Duodenal mucosa (tissue), 2 donors: Measurements from ENCODE around the gene PIGK.

Experiments
- H3K27ac ChIP-seq: one replicate; pipeline ENCODE4 v1.7.0; 2013; ENCODE audit warnings: low read depth, low read length
- H3K27me3 ChIP-seq, 2 donors: one replicate each; pipeline ENCODE4 v1.7.0; 2013; ENCODE audit warnings: low read length in 2 of 2, control low read depth in 1 of 2; ENCODE audit not compliant: insufficient read depth in 2 of 2, control insufficient read depth in 1 of 2
- H3K36me3 ChIP-seq, 2 donors: one replicate each; pipeline ENCODE4 v1.7.0; 2013; ENCODE audit warnings: low read length in 2 of 2, control low read depth in 1 of 2; ENCODE audit not compliant: insufficient read depth in 2 of 2, control insufficient read depth in 1 of 2
- H3K4me1 ChIP-seq, 2 donors: one replicate each; pipeline ENCODE4 v1.7.0; 2013; ENCODE audit warnings: low read length in 2 of 2, control low read depth in 1 of 2; ENCODE audit not compliant: insufficient read depth in 2 of 2, control insufficient read depth in 1 of 2
- H3K4me3 ChIP-seq, 2 donors: one replicate each; pipeline ENCODE4 v1.7.0; 2013; ENCODE audit warnings: low read length in 2 of 2, low read depth in 1 of 2
- H3K9ac ChIP-seq, 2 donors: one replicate each; pipeline ENCODE4 v1.7.0; 2013; ENCODE audit warnings: low read length in 2 of 2, low read depth in 1 of 2
- H3K9me3 ChIP-seq, 2 donors: one replicate each; pipeline ENCODE4 v1.7.0; 2013; ENCODE audit warnings: low read length in 2 of 2, control low read depth in 1 of 2; ENCODE audit not compliant: control insufficient read depth in 1 of 2

PIGK gene

GRCh38 chr1:77081834-77082233 is 137.4 kb downstream of the PIGK start:
- Histone ChIP-seq H3K27ac (no peak overlapping the region), H3K27me3 (no peaks in the 10 kb centered on the region), H3K9me3 (no peaks in the 10 kb centered on the region), H3K9ac (no peak overlapping the region), H3K36me3 (no peaks in the 10 kb centered on the region), H3K4me1 (no peaks in the 10 kb centered on the region), H3K4me3 (no peak overlapping the region)

DNA sequence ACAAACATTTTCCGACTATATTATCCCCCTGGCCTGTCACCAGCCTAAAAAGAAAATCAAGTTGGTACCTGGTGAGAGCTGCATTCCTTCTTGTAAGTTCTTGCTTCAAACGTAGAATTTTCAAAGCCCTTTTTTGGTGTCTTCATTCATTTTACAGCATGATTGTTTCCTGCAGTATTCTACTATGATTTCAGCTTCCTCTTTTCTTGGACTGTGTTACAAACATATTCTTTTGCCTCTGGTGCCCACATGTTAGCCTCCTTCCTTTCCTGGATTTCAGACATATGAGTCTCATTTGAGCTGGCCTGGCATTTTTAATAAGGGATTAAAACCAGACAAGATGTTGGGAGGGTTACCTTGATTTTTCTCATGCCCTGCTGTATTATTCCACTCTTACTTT is 142.5 kb downstream of the PIGK start:
- no peaks in the 10 kb centered on the region for H3K36me3 ChIP-seq
- no peak overlapping the region for H3K9ac ChIP-seq
- no peaks in the 10 kb centered on the region for H3K9me3 ChIP-seq
- no peak overlapping the region for H3K27ac ChIP-seq
- H3K4me3 ChIP-seq = no peak overlapping the region
- H3K27me3 ChIP-seq = no peaks in the 10 kb centered on the region
- H3K4me1 ChIP-seq = no peaks in the 10 kb centered on the region

DNA sequence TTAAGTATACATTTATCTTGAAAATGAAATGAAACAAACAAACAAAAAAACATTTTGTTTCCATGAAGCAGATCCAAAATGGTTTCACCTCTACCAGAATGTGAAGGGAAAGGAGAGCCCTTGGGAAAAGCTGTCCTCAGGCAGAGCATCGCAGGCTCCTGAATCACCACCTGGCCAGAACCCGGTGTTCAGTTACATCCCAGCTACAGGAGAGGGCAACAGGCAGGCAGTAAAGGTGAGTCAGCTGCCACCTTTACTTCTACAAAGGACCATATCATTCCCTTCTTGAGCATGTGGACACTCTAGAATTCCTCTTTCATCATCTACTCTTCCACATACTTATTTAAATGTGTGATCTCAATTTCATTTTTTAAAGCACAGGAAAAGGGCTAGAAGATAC is 151.2 kb downstream of the PIGK start:
- Histone ChIP-seq H3K4me3 (no peak overlapping the region), H3K27ac (no peak overlapping the region), H3K9ac (no peak overlapping the region), H3K9me3 (no peaks in the 10 kb centered on the region), H3K27me3 (no peaks in the 10 kb centered on the region), H3K36me3 (no peaks in the 10 kb centered on the region), H3K4me1 (no peaks in the 10 kb centered on the region)

DNA sequence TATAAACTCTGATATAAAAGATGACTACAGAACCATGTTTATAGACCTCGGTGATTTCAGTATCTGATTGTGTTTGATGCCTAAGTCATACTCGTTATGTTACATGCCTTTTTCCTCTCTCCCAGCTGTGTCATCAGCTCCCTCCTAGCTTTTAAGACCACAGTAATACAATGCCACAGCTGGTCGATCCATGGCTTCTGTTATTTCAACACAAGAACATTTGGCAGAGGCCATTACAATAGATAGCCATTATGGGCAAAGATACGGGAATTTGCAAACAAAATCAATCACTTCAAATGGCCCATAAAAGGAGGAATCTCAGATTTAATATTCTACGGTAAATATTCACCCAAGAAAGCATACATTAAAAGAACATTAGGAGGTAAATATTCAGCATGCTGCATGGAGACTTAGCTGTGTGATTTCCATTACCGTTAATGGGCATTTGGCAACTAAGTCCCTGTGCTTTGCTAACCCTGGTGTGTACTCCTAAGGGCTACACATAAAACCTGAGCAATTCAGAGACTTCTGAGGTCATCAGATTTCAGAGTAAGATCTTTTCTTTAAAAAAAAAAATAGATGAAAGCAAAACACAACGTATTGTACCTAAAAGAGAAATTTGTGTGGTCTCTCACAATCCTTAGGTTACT is 153.4 kb downstream of the PIGK start:
- Histone ChIP-seq H3K36me3 (no peaks in the 10 kb centered on the region), H3K4me3 (no peak overlapping the region), H3K9ac (no peak overlapping the region), H3K4me1 (no peaks in the 10 kb centered on the region), H3K9me3 (no peaks in the 10 kb centered on the region), H3K27me3 (no peaks in the 10 kb centered on the region), H3K27ac (no peak overlapping the region)

DNA sequence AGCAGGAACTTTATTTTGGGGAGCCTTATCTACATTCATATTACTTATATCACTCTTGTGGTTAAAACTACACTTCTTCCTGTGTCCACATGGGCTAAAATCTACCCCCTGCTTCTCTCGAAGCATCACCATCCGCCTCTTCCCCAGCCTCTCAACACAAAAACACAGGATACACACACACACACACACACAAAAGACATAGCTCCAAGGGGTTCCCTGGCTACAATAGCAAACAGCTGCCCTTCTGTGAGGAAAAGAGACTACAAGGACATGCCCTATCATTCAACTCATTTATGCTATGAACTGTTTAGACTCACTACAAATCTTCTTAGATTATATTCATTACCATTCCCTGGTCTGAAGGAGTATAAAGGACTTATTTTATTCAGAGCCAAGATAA is 155.0 kb downstream of the PIGK start:
- Histone ChIP-seq H3K27me3 (no peaks in the 10 kb centered on the region), H3K4me3 (no peak overlapping the region), H3K9me3 (no peaks in the 10 kb centered on the region), H3K4me1 (no peaks in the 10 kb centered on the region), H3K9ac (no peak overlapping the region), H3K27ac (no peak overlapping the region), H3K36me3 (no peaks in the 10 kb centered on the region)

DNA sequence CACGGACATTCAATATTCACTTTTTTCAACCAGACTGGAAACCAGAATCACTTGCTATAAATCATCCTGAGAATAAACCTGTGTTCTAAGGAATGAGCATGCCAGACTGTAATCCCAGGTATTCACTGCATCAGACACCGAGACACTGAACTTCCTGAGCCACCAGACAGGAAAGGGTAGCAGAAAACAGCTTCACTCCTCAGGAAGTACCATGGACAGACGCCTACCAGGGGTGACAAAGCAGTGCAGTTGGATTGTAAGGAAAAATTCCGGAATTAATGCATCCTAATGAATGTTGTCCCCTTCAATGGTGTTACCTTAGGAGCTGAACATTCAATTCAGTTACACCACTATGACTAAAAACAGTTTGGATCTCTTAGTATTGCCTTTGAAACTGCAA is 156.1 kb downstream of the PIGK start:
- Histone ChIP-seq H3K36me3 (no peaks in the 10 kb centered on the region), H3K27ac (no peak overlapping the region), H3K27me3 (no peaks in the 10 kb centered on the region), H3K9ac (no peak overlapping the region), H3K4me1 (no peaks in the 10 kb centered on the region), H3K4me3 (no peak overlapping the region), H3K9me3 (no peaks in the 10 kb centered on the region)

- Histone ChIP-seq H3K4me3 (no peak overlapping the region), H3K4me1 (no peaks in the 10 kb centered on the region), H3K9ac (no peak overlapping the region), H3K27me3 (no peaks in the 10 kb centered on the region), H3K9me3 (no peaks in the 10 kb centered on the region), H3K36me3 (no peaks in the 10 kb centered on the region), H3K27ac (no peak overlapping the region)
Observed at GRCh38 chr1:77061162-77061561, 158.1 kb downstream of the PIGK start.

DNA sequence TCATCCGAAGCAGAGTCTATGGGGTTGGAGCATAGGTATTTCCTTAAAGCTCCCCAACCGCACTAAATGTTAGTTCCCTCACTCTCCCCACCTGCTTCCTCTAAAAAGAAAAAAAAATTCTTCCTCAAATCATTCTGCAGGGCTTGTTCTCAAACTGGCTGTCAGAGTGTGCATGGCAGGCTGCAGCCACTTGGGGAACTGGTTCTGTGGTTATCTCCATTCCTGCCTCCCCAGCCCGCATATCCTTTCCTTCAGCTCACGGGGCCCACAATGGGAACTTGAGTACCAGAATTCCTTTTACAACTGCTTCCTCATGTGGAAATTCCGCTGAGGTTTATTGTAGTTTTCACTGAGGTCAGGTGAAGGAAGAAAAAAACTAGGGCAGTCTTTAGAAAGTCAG is 159.2 kb downstream of the PIGK start:
- Histone ChIP-seq H3K4me3 (no peak overlapping the region), H3K27me3 (no peaks in the 10 kb centered on the region), H3K27ac (no peak overlapping the region), H3K36me3 (no peaks in the 10 kb centered on the region), H3K9me3 (no peaks in the 10 kb centered on the region), H3K9ac (no peak overlapping the region), H3K4me1 (no peaks in the 10 kb centered on the region)

DNA sequence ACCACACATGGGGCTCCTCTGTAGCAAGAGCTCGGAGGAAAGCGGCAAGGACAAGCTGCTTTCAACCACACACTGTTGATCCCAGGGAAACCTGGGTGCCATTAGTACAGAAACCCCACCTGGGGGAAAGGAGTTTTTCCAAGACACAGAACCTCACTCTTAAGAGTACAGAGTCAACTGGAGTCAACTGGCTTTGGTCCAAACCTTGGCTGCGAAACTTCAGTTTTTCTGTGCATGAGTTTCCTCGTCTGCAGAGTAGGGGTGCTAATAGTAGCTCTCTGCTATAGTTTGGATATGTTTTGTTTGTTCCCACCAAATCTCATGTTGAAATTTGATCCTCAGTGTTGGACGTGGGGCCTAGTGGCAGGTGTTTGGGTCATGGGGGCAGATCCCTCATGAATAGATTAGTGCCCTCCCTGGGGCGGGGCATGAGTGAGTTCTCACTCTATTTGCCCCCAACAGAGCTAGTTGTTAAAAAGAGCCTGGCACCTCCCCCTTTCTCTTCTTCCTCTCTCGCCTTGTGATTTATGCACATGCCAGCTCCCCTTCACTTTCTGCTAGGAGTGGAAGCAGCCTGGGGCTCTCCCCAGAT is 161.1 kb downstream of the PIGK start:
- Histone ChIP-seq H3K9ac (no peak overlapping the region), H3K27me3 (no peaks in the 10 kb centered on the region), H3K4me1 (no peaks in the 10 kb centered on the region), H3K27ac (no peak overlapping the region), H3K9me3 (no peaks in the 10 kb centered on the region), H3K4me3 (no peak overlapping the region), H3K36me3 (no peaks in the 10 kb centered on the region)

DNA sequence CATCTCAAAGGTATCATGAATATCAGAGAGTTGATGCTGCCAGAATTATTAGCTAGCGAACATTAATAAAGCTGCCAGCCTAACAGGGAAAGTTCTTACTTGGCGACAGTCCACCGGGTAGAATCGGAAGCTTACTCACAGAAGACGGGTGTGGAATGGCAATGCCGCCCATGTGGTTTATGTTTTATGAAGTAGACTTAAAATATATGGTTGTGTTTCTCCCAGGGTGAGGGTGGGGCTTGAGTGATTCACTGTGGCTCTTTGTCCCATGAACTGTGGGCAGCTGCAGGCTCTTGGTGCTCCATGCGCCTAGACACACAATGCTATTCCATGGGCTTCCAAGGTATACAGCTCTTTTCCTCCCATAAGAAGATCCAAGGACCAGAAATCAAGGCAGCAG is 162.7 kb downstream of the PIGK start:
- Histone ChIP-seq H3K27me3 (no peaks in the 10 kb centered on the region), H3K36me3 (no peaks in the 10 kb centered on the region), H3K4me1 (no peaks in the 10 kb centered on the region), H3K9ac (no peak overlapping the region), H3K4me3 (no peak overlapping the region), H3K9me3 (no peaks in the 10 kb centered on the region), H3K27ac (no peak overlapping the region)
